Measurements from ENCODE around the gene IGLL1.

- TF ChIP-seq EZH2 (IDR thresholded peaks at IDR 0.05; ENCODE audit: low read length) (no peak), CTCF (optimal IDR thresholded peaks at IDR 0.05 in 1 of 3, IDR thresholded peaks at IDR 0.05 in 1 of 3, conservative IDR thresholded peaks at IDR 0.05 in 1 of 3; ENCODE audit: extremely low read depth in 1 of 3, insufficient read depth in 2 of 3, low read length in 3 of 3) (no peak)
These were observed 48.7 kb downstream of the IGLL1 start for GRCh38 chr22:23531283-23531956.
